OCI-LY7 (cell line): ENCODE results near the gene ZFYVE26.

Experiments used
- EZH2phosphoT487 ChIP-seq: fragments of 200-600 bp; sonication (generic); IDR thresholded peaks from 2 replicates; pipeline ENCODE4 v1.6.1; 2018; ENCODE audit warnings: low read depth, borderline replicate concordance, mild to moderate bottlenecking, mixed run types, antibody characterized with exemption, low read length, moderate library complexity, mixed read lengths
- TF ChIP-seq, protein P1 (sequence below): fragments of 200-600 bp; sonication (generic); conservative IDR thresholded peaks from 2 replicates; pipeline ENCODE4 v1.5.1; 2014; ENCODE audit warnings: mild to moderate bottlenecking, antibody characterized with exemption, low read length, moderate library complexity, mixed read lengths

DNA sequence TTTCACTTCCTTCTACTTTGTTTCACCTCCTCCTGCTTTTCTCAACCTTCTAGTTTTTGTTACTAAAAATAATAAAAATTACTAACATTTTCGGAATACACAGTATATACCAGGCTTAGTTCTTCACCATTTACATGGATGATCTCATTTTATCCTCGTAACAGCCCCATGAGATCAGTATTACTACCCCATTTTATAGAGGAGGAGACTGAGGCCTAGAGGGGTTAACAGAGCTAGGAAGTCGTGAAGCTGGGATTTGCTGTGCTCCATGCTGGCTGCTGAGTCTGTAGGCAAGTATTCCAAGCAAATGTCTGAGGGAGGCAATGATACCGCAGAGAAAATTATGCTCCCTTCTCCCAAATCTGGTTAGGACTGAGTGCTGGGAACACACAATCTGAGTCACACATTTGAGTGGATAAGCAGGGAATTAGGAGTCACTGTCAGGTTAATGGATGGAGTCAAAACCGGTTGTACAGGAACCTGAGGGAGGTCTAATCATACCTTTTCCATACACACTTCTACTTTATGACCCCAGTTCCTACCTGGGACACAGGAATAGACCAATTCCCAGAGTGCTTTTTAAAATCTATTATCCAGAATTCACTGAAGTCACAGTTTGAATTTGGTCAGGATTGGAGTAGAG is 51.1 kb downstream of the ZFYVE26 start:
- TF ChIP-seq, protein P1, sequence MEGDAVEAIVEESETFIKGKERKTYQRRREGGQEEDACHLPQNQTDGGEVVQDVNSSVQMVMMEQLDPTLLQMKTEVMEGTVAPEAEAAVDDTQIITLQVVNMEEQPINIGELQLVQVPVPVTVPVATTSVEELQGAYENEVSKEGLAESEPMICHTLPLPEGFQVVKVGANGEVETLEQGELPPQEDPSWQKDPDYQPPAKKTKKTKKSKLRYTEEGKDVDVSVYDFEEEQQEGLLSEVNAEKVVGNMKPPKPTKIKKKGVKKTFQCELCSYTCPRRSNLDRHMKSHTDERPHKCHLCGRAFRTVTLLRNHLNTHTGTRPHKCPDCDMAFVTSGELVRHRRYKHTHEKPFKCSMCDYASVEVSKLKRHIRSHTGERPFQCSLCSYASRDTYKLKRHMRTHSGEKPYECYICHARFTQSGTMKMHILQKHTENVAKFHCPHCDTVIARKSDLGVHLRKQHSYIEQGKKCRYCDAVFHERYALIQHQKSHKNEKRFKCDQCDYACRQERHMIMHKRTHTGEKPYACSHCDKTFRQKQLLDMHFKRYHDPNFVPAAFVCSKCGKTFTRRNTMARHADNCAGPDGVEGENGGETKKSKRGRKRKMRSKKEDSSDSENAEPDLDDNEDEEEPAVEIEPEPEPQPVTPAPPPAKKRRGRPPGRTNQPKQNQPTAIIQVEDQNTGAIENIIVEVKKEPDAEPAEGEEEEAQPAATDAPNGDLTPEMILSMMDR, result no peak
- no peak for TF ChIP-seq EZH2phosphoT487
